Adipose tissue (tissue), 3 donors: Measurements from ENCODE around the gene TMEM131L. TPM values are rescaled to one million over a fixed set of nuclear protein-coding genes. Genes with fewer than 3 reads are reported as not detected.
A peak's percentile ranks its signal among the peaks of the same experiment; 100 is the strongest.
"Not testable (repeated sequence)": the region's sequence is repeated elsewhere in the genome, so short reads cannot be mapped to it uniquely, and the experiment has no call there.

Experiments used
- H3K27ac ChIP-seq: one replicate; pipeline ENCODE4 v1.5.1; 2013; ENCODE audit warnings: low read depth, low read length
- WGBS, 3 donors: extraction: QIAGEN DNeasy Blood & Tissue Kit; methylation state at CpG; one replicate each; pipeline ENCODE4 v1.1.7; 2013; 5-methylcytosine and 5-hydroxymethylcytosine counted together
- polyA plus RNA-seq, 3 donors: library from polyadenylated mRNA; stranded (reverse); fragments of 200-250 nt; gene quantifications; one replicate each; pipeline ENCODE4 v1.2.3, GENCODE V29; 2013
- donor health status: healthy with polysubstance abuse.
- donor health status: Bipolar disorder and iron deficiency.
- donor health status: healthy.

TMEM131L gene
- polyA plus RNA-seq, 3 donors, result 5.8 to 19.1 (median 17.5) TPM

DNA sequence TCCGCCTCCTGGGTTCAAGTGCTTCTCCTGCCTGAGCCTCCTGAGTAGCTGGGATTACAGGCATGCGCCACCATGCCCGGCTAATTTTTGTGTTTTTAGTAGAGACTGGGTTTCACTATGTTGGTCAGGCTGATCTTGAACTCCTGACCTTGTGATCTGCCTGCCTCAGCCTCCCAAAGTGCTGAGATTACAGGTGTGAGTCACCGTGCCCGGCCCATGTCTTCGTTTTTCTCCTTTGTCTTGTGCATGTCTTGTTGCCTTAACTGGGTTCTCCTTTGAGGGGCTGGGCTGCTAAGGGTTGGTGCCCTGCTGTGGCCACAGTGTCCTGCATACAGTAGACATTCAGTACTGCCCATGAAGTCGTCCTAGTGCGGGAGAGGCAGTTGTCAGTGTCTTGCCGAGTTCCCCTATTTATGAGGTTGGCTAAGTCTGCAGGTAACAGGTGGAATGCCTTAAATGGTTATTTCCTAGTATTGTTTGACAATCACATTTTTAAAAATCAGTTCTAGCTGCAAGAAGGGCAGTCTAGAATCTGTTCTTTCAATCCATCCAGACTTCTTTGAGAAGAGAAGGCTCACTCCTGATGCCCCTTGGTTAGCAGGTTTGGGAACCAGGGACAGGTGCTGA lies 5.0 kb downstream of the TMEM131L start:
- not testable (repeated sequence) for H3K27ac ChIP-seq
- 78 to 86% (median 84%) methylated on average over 9 of the region's 9 CpGs for WGBS, 3 donors

DNA sequence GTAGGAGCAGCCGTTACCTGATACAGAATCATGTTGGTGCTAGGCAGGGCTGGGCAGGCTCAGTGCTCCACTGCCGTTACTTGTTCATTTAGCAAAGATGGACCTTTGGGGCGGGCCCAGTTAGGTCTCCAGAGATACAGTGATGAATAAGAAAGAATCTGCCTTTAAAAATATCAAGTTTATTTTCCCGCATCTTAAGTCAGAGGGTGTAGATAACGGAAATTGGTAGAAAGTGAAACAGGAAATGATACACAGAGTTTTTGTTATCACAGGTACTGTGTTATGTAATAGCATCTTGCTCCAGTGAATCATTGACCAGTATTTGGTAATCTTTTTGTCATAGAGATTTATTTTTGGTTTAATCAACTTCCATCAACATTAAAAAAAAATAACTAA lies 5.5 kb downstream of the TMEM131L start:
- WGBS, 3 donors, result 36 to 58% (median 55%) methylated on average over 5 of the region's 5 CpGs
- H3K27ac ChIP-seq, result no peak overlapping the region

DNA sequence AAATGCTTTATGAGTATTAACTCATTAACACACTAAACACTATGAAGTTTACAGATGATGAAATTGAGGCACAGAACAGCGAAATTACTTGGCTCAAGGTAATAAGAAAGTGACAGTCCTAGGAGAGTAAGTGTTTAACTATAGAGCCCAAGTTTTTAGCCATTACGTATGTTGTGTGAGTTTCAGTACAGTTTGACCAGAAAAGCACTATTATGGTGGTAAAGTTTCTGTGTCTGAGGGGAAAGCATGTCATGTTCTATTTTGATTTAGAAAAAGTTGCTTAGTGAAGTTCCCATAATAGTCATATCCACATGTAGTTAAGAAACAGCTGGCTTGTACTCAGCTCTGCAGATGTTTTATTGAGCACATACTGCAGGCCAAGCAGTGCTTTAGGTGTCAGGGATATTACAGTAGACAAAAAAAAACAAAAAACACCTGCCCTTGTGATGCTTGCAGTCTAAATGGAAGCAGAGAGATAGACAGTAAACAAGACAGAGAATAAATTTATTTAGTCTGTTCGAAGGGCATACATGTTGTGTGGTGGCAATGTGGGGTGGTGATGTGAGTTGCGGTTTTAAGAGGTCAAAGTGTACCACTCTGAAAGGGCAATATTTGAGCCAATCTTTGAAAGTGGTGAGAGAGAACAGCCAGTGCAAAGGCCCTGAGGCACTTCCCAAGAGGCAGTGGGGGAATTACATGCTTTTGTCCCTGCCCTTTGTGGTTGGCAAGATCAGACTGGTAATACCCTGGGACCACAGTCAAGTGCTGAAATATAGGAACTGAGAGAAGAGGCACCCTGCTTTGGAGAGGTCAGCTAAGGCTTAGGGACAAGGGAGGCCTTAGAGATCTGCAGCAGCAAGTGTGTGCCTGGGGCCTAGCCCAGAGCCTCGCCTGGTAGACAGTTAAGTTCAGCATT lies 6.2 kb downstream of the TMEM131L start:
- no peak overlapping the region for H3K27ac ChIP-seq
- WGBS, 3 donors, result 87 to 94% (median 88%) methylated on average over 5 of the region's 5 CpGs

DNA sequence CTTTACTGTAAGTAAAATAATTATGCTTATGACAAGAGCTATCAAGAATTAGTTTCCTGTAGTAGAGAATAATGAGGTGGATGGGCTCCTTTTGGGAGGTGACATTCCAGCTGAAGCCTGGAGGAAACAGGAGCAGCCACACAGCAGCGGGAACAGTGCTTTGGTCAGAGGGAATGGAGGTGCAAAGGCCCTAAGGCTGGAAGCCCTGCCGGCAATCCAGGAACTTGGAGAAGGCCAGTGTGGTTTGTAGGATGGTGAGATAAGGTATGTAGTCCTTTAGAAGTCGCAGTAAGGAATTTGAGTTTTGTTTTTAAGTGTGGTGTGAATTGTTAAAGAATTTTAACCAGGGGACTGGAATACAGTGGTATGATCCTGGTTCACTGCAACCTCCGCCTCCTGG lies 8.1 kb downstream of the TMEM131L start:
- WGBS, 3 donors, result 88 to 96% (median 95%) methylated on average over 4 of the region's 4 CpGs

DNA sequence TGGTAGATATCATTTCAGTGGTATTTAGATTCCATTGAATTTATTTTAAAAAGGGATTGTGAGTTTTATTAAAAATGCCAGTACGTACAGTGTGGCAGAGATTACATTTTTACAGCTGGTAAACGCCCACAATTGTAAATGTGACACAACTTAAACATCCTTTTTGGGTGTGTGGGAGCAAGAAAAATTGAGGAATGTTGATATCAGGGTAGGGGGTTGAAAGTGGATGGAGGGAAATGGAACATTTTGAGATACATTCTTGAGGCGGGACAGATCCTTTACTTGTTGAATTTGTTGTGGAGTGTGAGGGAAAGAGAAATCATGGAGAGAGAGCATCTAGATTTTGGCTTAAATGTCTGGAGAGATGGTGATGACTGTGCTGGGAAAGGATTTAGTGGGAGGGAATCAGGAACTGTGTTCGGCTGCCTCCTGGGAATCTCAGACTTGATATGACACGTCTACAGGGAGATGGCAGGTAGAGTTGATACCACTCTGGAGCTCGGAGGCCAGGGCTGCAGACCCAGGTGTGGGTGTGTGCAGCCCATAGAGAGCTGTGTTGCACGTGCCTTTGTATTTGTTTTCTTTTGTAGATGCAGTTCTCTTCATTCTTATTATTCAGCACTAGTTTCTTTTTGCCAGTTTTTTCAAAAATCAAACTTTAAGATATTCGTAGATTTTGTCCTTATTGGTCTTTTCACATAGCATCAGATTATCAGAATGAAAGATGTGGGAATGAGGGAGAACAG lies 10.8 kb downstream of the TMEM131L start:
- no peak overlapping the region for H3K27ac ChIP-seq
- WGBS, 3 donors, result 64 to 85% (median 83%) methylated on average over 8 of the region's 8 CpGs

More for the DNA sequence above, 8.1 kb downstream of the TMEM131L start:
- H3K27ac ChIP-seq, result no peak overlapping the region

DNA sequence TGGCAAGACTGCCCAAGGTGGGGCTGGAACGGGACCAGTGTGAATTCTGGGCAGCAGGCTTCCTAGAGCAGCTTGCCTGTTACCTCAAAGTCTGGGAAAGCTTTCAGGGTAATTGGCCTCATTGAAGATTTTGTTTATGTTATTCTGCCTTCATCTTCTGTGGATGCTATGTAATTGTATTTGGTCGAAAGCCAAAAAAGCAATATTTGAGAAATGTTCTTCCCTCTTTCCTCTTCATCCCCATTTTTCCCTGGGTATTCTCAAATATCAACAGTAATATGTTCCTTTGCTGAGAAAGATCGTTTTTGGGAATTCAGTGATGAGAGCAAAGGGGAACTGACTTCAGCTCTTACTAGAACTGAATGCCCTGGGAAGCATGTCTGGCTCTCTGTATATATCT lies 12.9 kb downstream of the TMEM131L start:
- no peak overlapping the region for H3K27ac ChIP-seq
- WGBS, 3 donors, result 51 to 76% (median 59%) methylated on average over 3 of the region's 3 CpGs

DNA sequence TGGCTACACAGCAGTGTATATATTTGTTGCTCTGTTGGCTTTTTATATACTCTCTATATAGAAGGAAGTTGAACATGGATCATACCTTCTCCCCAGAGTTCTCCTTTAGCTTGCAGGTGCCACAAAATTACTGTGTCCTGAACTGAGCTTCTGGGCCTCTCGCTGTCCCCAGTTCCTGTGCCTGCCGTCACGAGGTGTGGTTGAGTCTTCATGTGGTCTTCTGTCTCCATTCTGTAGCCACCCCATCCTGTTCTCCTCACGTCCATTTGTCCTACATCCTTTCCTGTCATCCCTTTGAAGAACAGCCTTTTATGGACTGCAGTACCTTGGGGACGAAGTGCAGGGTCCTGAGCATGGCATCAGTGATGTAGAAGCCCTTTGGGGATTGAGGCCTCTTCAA lies 14.5 kb downstream of the TMEM131L start:
- no peak overlapping the region for H3K27ac ChIP-seq
- 81 to 89% (median 84%) methylated on average over 5 of the region's 5 CpGs for WGBS, 3 donors

DNA sequence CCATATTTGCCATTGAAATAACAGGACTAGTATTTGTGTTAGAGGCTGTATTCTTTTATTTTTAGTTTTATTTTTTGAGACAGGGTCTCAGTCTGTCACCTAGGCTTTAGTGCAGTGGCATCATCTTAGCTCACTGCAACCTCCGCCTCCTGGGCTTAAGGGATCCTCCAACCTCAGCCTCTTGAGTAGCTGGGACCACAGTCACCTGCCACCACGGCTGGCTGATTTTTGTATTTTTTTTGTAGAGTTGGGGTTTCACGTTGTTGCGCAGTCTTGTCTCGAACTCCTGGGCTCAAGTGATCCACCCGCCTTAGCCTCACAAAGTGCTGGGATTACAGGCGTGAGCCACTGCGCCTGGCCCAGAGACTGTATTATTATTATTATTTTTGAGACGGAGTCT lies 15.3 kb downstream of the TMEM131L start:
- H3K27ac ChIP-seq, result no peak overlapping the region
- WGBS, 3 donors, result 92 to 98% (median 94%) methylated on average over 9 of the region's 9 CpGs

DNA sequence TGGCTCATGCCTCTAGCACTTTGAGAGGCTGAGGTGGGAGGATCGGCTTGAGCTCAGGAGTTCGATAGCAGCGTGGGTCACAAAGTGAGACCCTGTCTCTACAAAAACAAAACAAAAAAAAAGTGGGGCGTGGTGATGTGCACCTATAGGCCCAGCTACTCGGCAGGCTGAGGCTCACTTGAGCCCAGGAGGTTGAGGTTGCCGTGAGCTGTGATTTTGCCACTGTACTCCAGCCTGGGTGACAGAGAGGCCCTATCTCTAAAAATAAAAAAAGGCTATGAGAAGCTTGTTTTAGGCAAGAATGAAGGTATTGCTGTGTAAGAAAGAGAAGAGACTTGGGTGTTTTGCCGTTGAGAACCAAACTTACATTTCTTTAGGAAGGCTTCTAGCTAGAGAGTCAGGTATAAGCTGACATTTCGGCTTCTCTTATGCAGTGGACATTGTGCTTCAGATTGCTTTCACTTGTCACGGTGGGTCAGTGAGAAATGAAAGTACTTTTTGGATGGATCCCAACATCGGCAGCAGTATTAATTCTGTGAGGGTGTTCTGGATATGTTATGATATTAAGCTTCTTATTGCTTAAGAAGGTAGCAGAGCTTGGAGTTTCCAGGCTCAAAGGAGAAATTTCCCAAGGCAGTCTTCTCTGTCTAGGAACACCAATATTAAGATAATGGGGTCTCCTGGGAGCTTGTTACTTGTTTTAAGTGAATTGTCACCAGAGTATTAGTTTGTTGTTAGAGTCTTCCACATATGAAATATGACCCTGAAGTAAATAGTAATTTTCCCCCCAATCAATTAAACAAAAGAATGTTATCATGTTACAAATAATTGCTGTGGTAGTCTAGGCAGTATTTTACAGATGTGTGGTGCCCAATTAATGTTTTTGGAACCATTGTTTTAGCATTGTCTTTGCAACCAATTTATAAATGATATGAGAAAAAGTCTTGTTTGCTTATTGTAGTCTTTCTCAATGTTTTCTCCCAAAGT lies 17.6 kb downstream of the TMEM131L start:
- no peak overlapping the region for H3K27ac ChIP-seq
- WGBS, 3 donors, result 60 to 65% (median 64%) methylated on average over 10 of the region's 10 CpGs

DNA sequence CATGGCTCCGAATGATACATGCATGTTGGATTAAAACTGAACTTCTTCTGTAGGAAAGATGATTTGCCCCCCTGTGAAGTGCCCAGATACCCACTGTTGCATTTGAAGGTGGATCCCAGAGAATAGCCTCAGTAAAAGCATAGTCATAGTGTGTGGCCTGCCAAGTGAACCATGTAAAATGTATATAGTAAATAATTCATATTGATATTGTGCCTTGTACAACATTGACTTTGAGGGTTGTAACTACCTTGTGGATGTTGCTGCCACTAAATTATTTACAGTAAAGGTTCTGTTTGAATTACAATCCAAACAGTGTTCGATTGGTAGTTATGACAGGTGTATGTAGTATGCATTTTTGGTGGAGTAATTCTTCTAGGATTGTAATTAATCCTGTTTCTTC lies 19.2 kb downstream of the TMEM131L start:
- WGBS, 3 donors, result 70 to 99% (median 95%) methylated on average over 2 of the region's 2 CpGs
- H3K27ac ChIP-seq, result no peak overlapping the region

DNA sequence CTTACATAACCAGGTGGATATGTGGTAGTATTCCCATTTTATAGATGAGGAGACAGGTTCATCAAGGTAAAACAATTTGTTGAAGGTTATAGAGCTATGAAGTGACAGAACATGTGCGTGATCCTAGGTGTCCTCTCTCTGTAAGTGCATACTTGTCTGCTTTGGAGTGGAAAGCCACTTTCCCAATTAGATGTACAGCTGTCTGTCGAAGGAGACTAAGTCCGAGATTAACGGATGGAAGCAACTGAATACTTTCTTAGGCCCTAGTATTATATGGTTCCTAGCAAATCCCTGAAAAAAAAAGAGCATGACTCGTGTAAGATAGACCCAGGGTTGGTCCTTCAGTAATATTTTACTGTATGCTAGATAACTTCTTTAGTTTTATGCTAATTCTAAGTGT lies 19.7 kb downstream of the TMEM131L start:
- no peak overlapping the region for H3K27ac ChIP-seq
- 82 to 94% (median 93%) methylated on average over 5 of the region's 5 CpGs for WGBS, 3 donors

DNA sequence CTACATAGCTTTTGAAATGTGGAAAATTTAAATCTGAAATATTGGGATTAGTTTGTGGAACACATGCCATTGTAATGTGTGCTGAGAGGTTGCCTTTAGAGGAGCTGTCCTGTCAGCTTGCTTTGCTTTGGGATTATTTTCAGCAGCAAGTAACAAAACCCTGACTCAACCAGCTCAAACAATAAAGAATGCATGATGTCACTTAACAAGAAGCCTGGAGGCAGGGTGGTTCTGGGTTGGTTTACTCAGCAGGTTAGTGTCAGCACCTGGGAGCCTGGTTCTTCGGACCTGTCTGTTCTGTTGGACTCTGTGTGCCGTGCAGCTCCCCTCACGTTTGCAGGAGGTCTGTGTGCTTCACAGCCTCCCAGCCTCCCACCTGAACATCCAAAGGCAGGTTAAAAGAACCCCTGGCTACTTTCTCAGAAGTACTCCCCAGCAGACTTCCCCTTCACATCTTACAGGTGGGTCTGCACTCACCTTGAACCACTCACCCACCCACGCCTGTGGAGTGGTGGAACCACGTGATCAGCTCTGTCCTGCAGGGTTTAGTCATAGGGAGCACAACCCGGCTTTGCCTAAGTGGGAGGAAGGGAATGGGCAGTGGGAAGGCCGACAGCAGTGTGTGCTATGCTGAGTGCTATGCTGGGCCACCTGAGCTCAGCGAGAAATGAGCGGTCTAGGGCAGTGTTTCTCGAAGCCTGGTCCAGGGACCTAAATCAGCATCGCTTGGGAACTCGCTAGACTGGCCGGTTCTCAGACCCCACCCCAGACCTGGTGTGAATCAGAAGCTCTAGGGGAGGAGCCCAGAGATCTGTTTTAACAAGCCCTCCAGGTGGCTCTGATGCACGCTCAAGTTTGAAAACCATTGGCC lies 20.4 kb downstream of the TMEM131L start:
- WGBS, 3 donors, result 61 to 89% (median 77%) methylated on average over 14 of the region's 14 CpGs
- peak overlapping the region; percentile 54 for H3K27ac ChIP-seq

DNA sequence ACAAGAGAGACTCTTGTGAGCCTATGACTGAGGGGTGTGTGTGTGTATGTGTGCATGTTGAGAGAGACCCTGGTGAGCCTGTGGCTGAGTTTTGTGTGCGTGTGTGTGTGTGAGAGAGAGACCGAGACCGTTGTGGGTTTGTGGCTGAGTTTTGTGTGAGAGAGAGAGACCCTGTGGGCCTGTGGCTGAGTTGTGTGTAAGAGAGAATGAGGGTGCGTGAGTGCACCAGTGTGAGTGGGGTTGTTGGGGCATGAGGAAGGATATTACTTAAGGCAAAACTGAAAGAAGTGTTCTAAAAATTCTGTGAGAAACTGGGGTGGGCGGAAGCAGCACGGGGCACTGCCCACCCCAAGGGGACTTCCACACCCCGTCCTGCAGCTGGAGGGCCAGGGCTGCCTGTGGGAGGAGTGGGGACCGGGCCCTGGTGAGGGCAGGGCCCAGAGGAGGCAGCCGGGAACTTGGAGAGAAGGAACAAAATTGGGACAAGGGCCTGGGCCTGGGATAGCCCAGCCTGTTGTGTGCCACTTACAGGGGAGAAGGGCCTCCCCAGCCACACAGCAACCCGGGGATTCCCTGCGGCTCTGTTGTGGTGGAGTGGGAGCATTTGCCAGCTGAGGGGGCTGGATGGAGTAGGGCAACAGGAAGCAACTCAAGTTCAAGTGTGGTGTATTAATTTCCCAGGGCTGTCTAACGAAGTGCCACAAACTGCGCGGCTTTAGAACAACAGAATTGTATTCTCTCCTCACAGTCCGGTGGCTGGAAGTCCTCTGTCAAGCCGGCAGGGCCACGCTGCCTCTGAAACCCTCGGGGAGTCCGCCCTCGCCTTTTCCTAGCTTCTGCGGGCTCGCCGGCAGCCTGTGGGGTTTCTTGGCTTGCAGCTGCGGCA lies 22.1 kb downstream of the TMEM131L start:
- WGBS, 3 donors, result 13 to 51% (median 19%) methylated on average over 24 of the region's 24 CpGs
- H3K27ac ChIP-seq, result peak overlapping the region; percentile 39

DNA sequence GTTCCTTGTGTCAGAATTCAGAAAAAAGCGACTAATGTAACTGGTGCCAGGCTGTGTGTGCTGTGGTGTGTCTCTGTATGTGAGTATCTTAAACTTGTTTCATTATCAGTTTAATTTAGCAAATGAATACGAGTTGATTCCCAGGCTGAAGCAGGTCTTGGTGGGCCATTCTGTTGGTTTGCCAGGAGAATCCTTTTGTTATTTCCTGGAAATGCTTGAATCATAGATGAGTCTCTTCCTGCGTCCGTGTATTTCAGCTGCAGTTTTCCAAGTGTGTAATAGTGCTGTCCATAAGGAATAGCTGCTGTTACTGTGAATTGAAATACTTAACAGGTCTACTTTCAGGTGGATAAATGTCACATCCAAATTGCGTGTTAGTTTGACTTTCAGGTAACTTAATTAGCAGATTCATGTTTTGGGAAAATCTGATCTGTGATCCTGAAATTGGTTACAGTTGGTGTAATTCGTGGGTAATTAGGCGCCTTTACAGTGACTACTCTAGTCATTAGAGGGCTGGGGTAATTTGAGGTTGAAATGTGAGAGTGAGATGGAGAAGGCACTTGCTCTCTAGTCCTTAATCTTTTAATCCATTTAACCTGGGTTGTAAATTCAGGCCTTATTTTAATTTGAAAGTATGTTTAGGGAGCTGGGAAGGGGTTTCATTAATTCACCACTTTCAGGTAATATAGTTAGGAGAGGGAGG lies 23.8 kb downstream of the TMEM131L start:
- WGBS, 3 donors, result 76 to 81% (median 80%) methylated on average over 7 of the region's 7 CpGs
- H3K27ac ChIP-seq, result no peak overlapping the region

DNA sequence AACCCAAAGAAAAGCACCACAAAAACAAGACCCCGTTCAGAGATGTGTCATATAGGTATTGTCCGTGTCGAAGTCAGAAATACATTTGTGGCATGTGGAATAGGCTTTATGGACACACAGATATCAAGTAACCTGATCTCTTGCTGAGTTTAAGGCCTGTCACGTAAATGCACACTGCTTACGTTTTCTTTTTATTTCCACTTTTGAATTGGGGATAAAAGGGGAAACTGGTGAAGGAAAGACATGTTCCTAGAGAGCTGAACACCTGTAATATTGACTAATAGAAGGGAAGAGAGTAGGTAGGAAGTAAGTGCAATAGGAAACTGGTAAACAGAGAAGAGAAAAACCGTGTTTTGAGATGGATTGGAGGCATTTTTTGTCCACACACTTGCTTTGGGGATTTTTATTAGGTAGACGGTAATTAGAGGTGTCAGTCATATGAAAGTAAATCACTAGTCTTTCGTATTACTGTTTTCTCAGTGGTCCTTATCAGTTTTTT lies 24.9 kb downstream of the TMEM131L start:
- 68 to 81% (median 80%) methylated on average over 8 of the region's 8 CpGs for WGBS, 3 donors
- no peak overlapping the region for H3K27ac ChIP-seq
